SU-DHL-6 (cell line): Measurements from ENCODE around the gene ART3.

Experiments used
- EZH2phosphoT487 ChIP-seq: fragments of 200-600 bp; sonication (generic), shearing (Covaris generic); conservative IDR thresholded peaks from 2 replicates; pipeline ENCODE4 v1.6.1; 2018; ENCODE audit warnings: mild to moderate bottlenecking, antibody characterized with exemption, low read length, moderate library complexity, mixed read lengths
- TF ChIP-seq, protein P1 (sequence below): fragments of 200-600 bp; sonication (generic); IDR thresholded peaks from one replicate; pipeline ENCODE4 v1.5.1; 2017; ENCODE audit warnings: antibody characterized with exemption, mild to moderate bottlenecking, low read length, moderate library complexity; ENCODE audit not compliant: insufficient read depth, poor library complexity, severe bottlenecking

DNA sequence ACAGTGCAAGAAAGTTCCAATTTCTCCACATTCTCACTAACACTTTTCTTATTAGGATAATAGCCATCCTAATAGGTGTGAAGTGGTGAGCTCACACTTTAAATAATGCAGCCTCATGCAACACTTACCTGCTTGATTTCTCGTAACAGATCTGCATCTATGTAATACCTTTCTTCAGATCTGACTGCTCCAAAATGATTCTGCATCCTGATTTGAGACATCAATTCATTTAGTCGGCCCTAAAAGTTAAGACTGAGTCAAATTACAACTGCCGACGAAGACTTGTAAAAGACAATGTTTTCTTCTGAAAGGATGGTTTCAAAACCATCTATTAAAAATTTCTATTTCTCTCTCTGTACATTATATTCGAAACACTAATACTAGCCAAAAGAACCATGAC is 43.0 kb downstream of the ART3 start:
- TF ChIP-seq, protein P1, sequence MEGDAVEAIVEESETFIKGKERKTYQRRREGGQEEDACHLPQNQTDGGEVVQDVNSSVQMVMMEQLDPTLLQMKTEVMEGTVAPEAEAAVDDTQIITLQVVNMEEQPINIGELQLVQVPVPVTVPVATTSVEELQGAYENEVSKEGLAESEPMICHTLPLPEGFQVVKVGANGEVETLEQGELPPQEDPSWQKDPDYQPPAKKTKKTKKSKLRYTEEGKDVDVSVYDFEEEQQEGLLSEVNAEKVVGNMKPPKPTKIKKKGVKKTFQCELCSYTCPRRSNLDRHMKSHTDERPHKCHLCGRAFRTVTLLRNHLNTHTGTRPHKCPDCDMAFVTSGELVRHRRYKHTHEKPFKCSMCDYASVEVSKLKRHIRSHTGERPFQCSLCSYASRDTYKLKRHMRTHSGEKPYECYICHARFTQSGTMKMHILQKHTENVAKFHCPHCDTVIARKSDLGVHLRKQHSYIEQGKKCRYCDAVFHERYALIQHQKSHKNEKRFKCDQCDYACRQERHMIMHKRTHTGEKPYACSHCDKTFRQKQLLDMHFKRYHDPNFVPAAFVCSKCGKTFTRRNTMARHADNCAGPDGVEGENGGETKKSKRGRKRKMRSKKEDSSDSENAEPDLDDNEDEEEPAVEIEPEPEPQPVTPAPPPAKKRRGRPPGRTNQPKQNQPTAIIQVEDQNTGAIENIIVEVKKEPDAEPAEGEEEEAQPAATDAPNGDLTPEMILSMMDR = no peak
- no peak for TF ChIP-seq EZH2phosphoT487
